HepG2 (cell line): ENCODE results near the gene MTCL1. TPM values are rescaled to one million over a fixed set of nuclear protein-coding genes. Genes with fewer than 3 reads are reported as not detected.

ENCODE experiments used
- ATAC-seq: fragments of 200-7000 bp; cut with Tn5 transposase; 3 replicates; pipeline ENCODE4 v1.9.1; 2020; ENCODE audit warnings: mild to moderate bottlenecking, moderate library complexity
- BruUV-seq: library from RNA; stranded (reverse); fragments of 400-500 nt; replicated peaks from 2 replicates; lab custom pipeline; 2021; lab: Mats Ljungman, UMichigan
- CTCF ChIA-PET: fragments of 300-600 bp; formaldehyde crosslinking; extraction: SDS; loops from one replicate; lab custom pipeline; 2021; ENCODE audit warnings: low total read pairs, inconsistent platforms, low intra/inter-chr PET ratio; lab: Yijun Ruan, JAX
- POLR2A ChIA-PET: fragments of 350-600 bp; sonication (Branson Sonifier 250); formaldehyde crosslinking; loops from one replicate; lab custom pipeline; 2020; ENCODE audit warnings: antibody characterized with exemption, inconsistent platforms; lab: Yijun Ruan, JAX
- DNase-seq: peaks from one replicate; pipeline ENCODE4 v3.0.0-alpha.2; 2015; ENCODE audit warnings: low spot score
- FAIRE-seq: peaks from 3 replicates; lab custom pipeline; 2011; peaks lifted over from hg19 to GRCh38; lab: Jason Lieb, UNC
- H2AFZ ChIP-seq: one replicate; pipeline ENCODE4 v1.6.1; 2011; ENCODE audit warnings: low read length, inconsistent platforms
- H3K27ac ChIP-seq: fragments of 300-600 bp; 3 replicates; pipeline ENCODE4 v1.8.0; 2011; ENCODE audit warnings: mixed run types, mild to moderate bottlenecking, mixed read lengths, low read length, inconsistent platforms; ENCODE audit not compliant: insufficient read depth; ENCODE audit errors: extremely low read length
- H3K27me3 ChIP-seq, 2 experiments: fragments of 200-600 bp in 1 of 2; 2 replicates in 1 of 2; 3 replicates in 1 of 2; pipeline versions ENCODE4 v1.6.0 to v1.8.0; 2011; ENCODE audit warnings: low read length in 2 of 2, mild to moderate bottlenecking in 2 of 2, moderate library complexity in 2 of 2, inconsistent platforms in 1 of 2; ENCODE audit not compliant: insufficient read depth in 2 of 2, control insufficient read depth in 1 of 2
- H3K36me3 ChIP-seq, 2 experiments: fragments of 200-600 bp in 1 of 2; replicated peaks in 1 of 2; 2 replicates in 1 of 2; 3 replicates in 1 of 2; pipeline versions ENCODE4 v1.5.1 to v1.8.0; 2011; ENCODE audit warnings: low read length in 2 of 2, inconsistent platforms in 1 of 2; ENCODE audit not compliant: insufficient read depth in 2 of 2, control insufficient read depth in 1 of 2
- H3K4me1 ChIP-seq: 2 replicates; pipeline ENCODE4 v1.5.1; 2012; ENCODE audit warnings: low read length, inconsistent platforms; ENCODE audit not compliant: insufficient read depth
- H3K4me2 ChIP-seq: 2 replicates; pipeline ENCODE4 v1.6.0; 2011; ENCODE audit warnings: low read depth, low read length, inconsistent platforms
- H3K4me3 ChIP-seq, 3 experiments: fragments of 200-600 bp in 1 of 3; sonication (generic), shearing (Covaris generic) in 1 of 3; replicated peaks in 1 of 3; 2 replicates each; pipeline ENCODE4 v1.5.1; 2011 to 2016; ENCODE audit warnings: low read length in 3 of 3, inconsistent platforms in 2 of 3, low read depth in 2 of 3, mild to moderate bottlenecking in 2 of 3, control low read depth in 1 of 3, mixed read lengths in 1 of 3; ENCODE audit not compliant: insufficient read depth in 1 of 3
- H3K79me2 ChIP-seq: one replicate; pipeline ENCODE4 v1.6.1; 2011; ENCODE audit warnings: low read length, inconsistent platforms; ENCODE audit not compliant: insufficient read depth
- H3K9ac ChIP-seq: 2 replicates; pipeline ENCODE4 v1.6.0; 2011; ENCODE audit warnings: mild to moderate bottlenecking, low read depth, low read length, inconsistent platforms; ENCODE audit not compliant: insufficient read depth
- H3K9me3 ChIP-seq: 2 replicates; pipeline ENCODE4 v1.5.1; 2012; ENCODE audit warnings: mild to moderate bottlenecking, low read length
- H4K20me1 ChIP-seq: 2 replicates; pipeline ENCODE4 v1.6.0; 2011; ENCODE audit warnings: inconsistent platforms, mild to moderate bottlenecking, low read length, moderate library complexity; ENCODE audit not compliant: insufficient read depth
- HDAC6 ChIP-seq: fragments of 200-600 bp; sonication (generic); IDR thresholded peaks from 2 replicates; pipeline ENCODE4 v1.7.0; 2017; ENCODE audit warnings: mild to moderate bottlenecking, antibody characterized with exemption, low read length, low read depth
- TAF1 ChIP-seq: sonication (generic); formaldehyde crosslinking; IDR thresholded peaks from 2 replicates; pipeline ENCODE4 v1.4.0; 2020; ENCODE audit warnings: missing genetic modification reagents
- ZNF24 ChIP-seq: fragments of 450-650 bp; IDR thresholded peaks from 2 replicates; pipeline ENCODE4 v1.6.1; 2017; ENCODE audit warnings: antibody characterized with exemption, mild to moderate bottlenecking
- ZNF629 ChIP-seq: sonication (generic); formaldehyde crosslinking; conservative IDR thresholded peaks from 2 replicates; pipeline ENCODE4 v1.5.0; 2020; ENCODE audit warnings: missing genetic modification reagents
- ZNF674 ChIP-seq: sonication (generic); formaldehyde crosslinking; IDR thresholded peaks from 2 replicates; pipeline ENCODE4 v1.5.0; 2020; ENCODE audit warnings: low read depth, mild to moderate bottlenecking, missing genetic modification reagents
- WGBS: methylation state at CpG from one replicate; pipeline ENCODE4 v1.1.6; 2017; ENCODE audit warnings: low lambda C conversion rate; 5-methylcytosine and 5-hydroxymethylcytosine counted together
- in situ Hi-C: cut with HindIII; loops from 2 replicates; pipeline ENCODE4 v1.10.0; 2017; ENCODE audit warnings: low pct_unique_long_range_greater_than_20kb; ENCODE audit not compliant: extremely low pct_ligation_motif_present
- intact Hi-C: fragments of 100-400 bp; cut with micrococcal nuclease; formaldehyde crosslinking; loops from one replicate; pipeline ENCODE4 v1.10.0; 2022; ENCODE audit not compliant: unreplicated experiment
- polyA plus RNA-seq, 8 experiments: library from polyadenylated mRNA; depleted of rRNA in 3 of 8; stranded (reverse) in 7 of 8; unstranded in 1 of 8; fragments of >200 nt; fragmentation: Illumina TruSeq in 4 of 8; extraction: Trizol in 4 of 8; gene quantifications; 2 replicates each; pipeline versions ENCODE4 v1.2.1 to v1.2.3, GENCODE V29; 2011 to 2016; ENCODE audit warnings: low read depth in 4 of 8, missing spikeins in 1 of 8, mixed read lengths in 1 of 8; ENCODE audit not compliant: insufficient read depth in 1 of 8
- total RNA-seq, 5 experiments: library from RNA; depleted of rRNA; stranded (reverse); fragments of >200 nt; fragmentation: Illumina TruSeq; extraction: Trizol; gene quantifications; 2 replicates each; pipeline ENCODE4 v1.2.3, GENCODE V29; 2016; ENCODE audit warnings: low read depth in 1 of 5
- TF ChIP-seq, protein P1 (sequence below): sonication (generic); formaldehyde crosslinking; IDR thresholded peaks from 2 replicates; pipeline ENCODE4 v1.4.0; 2020; ENCODE audit warnings: missing genetic modification reagents, mild to moderate bottlenecking, borderline replicate concordance
- TF ChIP-seq, protein P2 (sequence below): sonication (generic); formaldehyde crosslinking; IDR thresholded peaks from 2 replicates; pipeline ENCODE4 v1.5.0; 2020; ENCODE audit warnings: missing genetic modification reagents
- TF ChIP-seq, protein P3 (sequence below): sonication (generic); formaldehyde crosslinking; IDR thresholded peaks from 2 replicates; pipeline ENCODE4 v1.5.0; 2020; ENCODE audit warnings: mild to moderate bottlenecking, missing genetic modification reagents, moderate library complexity

MTCL1 gene
- total and polyA plus RNA-seq, 2 of the 13 experiments (the other 11 are each of a cell fraction or from before 2014, with no cell fraction given), result 3.1 to 3.2 TPM

DNA sequence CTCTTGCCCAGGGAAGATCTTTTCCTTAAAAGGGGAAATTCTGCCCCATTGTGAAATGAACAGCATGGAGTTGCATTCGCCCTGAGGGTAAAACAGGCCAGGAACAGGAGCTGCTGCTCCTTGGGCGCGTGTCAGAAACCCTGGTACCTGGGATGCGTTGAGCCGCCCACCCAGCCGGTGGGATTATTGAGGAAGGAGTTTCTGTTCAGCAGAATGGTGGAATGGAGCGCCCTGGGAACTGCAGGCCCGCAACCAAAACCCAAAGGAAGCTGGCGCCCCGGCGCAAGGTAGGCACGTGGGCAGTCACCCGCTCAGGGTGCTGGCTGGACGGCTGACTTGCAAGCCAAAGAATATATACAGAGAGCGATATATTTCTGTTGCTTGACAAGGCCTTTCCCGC lies 73.5 kb downstream of the MTCL1 start:
- Histone ChIP-seq H3K4me2 (no peak overlapping the region), H3K4me1 (peaks cover 16% of the 10 kb centered on the region), H3K36me3 (no peaks in the 10 kb centered on the region; a peak in 1 of 5 replicates), H3K4me3 (no peak overlapping the region), H3K27ac (no peak overlapping the region), H3K9ac (no peak overlapping the region), H4K20me1 (no peaks in the 10 kb centered on the region), H2AFZ (no peak overlapping the region), H3K79me2 (no peaks in the 10 kb centered on the region), H3K27me3 (no peaks in the 10 kb centered on the region), H3K9me3 (no peaks in the 10 kb centered on the region)
- intact Hi-C loops (no loop called here), in situ Hi-C loops (no loop called here)
- CTCF ChIA-PET, result no interaction called here
- WGBS, result 95% methylated on average over 13 of the region's 16 CpGs
- FAIRE-seq (no peak), ATAC-seq (no peak), DNase-seq (no peak)
- POLR2A ChIA-PET, result no interaction called here
- BruUV-seq, result no TSS peak
- TF ChIP-seq, protein P1, sequence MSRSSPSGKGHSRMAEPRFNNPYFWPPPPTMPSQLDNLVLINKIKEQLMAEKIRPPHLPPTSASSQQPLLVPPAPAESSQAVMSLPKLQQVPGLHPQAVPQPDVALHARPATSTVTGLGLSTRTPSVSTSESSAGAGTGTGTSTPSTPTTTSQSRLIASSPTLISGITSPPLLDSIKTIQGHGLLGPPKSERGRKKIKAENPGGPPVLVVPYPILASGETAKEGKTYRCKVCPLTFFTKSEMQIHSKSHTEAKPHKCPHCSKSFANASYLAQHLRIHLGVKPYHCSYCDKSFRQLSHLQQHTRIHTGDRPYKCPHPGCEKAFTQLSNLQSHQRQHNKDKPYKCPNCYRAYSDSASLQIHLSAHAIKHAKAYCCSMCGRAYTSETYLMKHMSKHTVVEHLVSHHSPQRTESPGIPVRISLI (CRISPR knock-in tag), result no peak
- TF ChIP-seq ZNF24 (no peak), TAF1 (CRISPR knock-in tag) (no peak), ZNF674 (no peak), HDAC6 (no peak), ZNF629 (CRISPR knock-in tag) (no peak)
- TF ChIP-seq, protein P2, sequence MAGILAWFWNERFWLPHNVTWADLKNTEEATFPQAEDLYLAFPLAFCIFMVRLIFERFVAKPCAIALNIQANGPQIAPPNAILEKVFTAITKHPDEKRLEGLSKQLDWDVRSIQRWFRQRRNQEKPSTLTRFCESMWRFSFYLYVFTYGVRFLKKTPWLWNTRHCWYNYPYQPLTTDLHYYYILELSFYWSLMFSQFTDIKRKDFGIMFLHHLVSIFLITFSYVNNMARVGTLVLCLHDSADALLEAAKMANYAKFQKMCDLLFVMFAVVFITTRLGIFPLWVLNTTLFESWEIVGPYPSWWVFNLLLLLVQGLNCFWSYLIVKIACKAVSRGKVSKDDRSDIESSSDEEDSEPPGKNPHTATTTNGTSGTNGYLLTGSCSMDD (CRISPR knock-in tag), result no peak
- TF ChIP-seq, protein P3, sequence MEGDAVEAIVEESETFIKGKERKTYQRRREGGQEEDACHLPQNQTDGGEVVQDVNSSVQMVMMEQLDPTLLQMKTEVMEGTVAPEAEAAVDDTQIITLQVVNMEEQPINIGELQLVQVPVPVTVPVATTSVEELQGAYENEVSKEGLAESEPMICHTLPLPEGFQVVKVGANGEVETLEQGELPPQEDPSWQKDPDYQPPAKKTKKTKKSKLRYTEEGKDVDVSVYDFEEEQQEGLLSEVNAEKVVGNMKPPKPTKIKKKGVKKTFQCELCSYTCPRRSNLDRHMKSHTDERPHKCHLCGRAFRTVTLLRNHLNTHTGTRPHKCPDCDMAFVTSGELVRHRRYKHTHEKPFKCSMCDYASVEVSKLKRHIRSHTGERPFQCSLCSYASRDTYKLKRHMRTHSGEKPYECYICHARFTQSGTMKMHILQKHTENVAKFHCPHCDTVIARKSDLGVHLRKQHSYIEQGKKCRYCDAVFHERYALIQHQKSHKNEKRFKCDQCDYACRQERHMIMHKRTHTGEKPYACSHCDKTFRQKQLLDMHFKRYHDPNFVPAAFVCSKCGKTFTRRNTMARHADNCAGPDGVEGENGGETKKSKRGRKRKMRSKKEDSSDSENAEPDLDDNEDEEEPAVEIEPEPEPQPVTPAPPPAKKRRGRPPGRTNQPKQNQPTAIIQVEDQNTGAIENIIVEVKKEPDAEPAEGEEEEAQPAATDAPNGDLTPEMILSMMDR, result no peak
